GM12891 (cell line): ENCODE results near the gene GYG1.

ENCODE experiments used
- PAX5 ChIP-seq: IDR thresholded peaks from 2 replicates; pipeline ENCODE4 v1.6.1; 2011; ENCODE audit warnings: low read length, moderate library complexity, mild to moderate bottlenecking; ENCODE audit not compliant: insufficient read depth, severe bottlenecking
- POLR2A ChIP-seq: IDR thresholded peaks from 2 replicates; pipeline ENCODE4 v1.6.1; 2011; ENCODE audit warnings: low read depth, low read length, control low read depth
- POLR2AphosphoS5 ChIP-seq: IDR thresholded peaks from 2 replicates; pipeline ENCODE4 v1.6.1; 2011; ENCODE audit warnings: low read depth, low read length, control low read depth
- SPI1 ChIP-seq: IDR thresholded peaks from 2 replicates; pipeline ENCODE4 v1.6.1; 2011; ENCODE audit warnings: low read depth, low read length, control low read depth
- TAF1 ChIP-seq: IDR thresholded peaks from 2 replicates; pipeline ENCODE4 v1.6.1; 2011; ENCODE audit warnings: low read depth, low read length, control low read depth

- no peak for TF ChIP-seq POLR2A
- TF ChIP-seq SPI1 = no peak
- TF ChIP-seq TAF1 = no peak
- no peak for TF ChIP-seq POLR2AphosphoS5
- TF ChIP-seq PAX5 = no peak
Measured at GRCh38 chr3:149067883-149068282, 76.5 kb downstream of the GYG1 start.
